ENCODE data around the gene PROM1. TPM values are rescaled to one million over a fixed set of nuclear protein-coding genes. Genes with fewer than 3 reads are reported as not detected.

The PROM1 gene
- total RNA-seq, 1 experiment from 2014 or later: 65.1 TPM

DNA sequence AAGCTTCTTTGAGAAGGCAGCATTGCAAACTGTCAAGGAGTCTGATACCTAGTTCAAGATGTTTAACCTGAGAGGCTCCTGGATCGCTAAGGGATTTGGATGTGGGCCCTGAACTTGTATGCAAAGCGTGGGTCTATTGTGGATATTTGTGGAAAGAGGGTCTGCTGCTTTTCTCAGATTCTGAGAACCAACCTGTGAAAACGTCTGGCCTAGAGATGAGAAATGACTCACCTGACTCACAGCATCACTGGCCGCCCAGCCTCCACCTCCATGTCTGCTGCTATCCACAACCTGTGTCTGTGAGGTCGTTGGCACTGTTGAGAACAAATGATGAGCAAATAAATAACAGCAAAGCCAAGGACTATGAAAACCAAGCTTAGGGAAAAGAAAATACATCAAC is 33.3 kb upstream of the PROM1 start (continued):
- TF ChIP-seq NFATC4 (CRISPR knock-in tag; IDR thresholded peaks at IDR 0.05) (no peak), ZNF138 (CRISPR knock-in tag; conservative IDR thresholded peaks at IDR 0.05) (no peak), CREB1 (CRISPR knock-in tag; IDR thresholded peaks at IDR 0.05) (no peak), ELF4 (CRISPR knock-in tag; IDR thresholded peaks at IDR 0.05; ENCODE audit: low read depth) (no peak)
- TF ChIP-seq, protein P1, sequence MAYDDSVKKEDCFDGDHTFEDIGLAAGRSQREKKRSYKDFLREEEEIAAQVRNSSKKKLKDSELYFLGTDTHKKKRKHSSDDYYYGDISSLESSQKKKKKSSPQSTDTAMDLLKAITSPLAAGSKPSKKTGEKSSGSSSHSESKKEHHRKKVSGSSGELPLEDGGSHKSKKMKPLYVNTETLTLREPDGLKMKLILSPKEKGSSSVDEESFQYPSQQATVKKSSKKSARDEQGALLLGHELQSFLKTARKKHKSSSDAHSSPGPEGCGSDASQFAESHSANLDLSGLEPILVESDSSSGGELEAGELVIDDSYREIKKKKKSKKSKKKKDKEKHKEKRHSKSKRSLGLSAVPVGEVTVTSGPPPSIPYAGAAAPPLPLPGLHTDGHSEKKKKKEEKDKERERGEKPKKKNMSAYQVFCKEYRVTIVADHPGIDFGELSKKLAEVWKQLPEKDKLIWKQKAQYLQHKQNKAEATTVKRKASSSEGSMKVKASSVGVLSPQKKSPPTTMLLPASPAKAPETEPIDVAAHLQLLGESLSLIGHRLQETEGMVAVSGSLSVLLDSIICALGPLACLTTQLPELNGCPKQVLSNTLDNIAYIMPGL (CRISPR knock-in tag; IDR thresholded peaks at IDR 0.05): no peak
- TF ChIP-seq, protein P2, sequence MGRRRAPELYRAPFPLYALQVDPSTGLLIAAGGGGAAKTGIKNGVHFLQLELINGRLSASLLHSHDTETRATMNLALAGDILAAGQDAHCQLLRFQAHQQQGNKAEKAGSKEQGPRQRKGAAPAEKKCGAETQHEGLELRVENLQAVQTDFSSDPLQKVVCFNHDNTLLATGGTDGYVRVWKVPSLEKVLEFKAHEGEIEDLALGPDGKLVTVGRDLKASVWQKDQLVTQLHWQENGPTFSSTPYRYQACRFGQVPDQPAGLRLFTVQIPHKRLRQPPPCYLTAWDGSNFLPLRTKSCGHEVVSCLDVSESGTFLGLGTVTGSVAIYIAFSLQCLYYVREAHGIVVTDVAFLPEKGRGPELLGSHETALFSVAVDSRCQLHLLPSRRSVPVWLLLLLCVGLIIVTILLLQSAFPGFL (CRISPR knock-in tag; IDR thresholded peaks at IDR 0.05; ENCODE audit: borderline replicate concordance): no peak

DNA sequence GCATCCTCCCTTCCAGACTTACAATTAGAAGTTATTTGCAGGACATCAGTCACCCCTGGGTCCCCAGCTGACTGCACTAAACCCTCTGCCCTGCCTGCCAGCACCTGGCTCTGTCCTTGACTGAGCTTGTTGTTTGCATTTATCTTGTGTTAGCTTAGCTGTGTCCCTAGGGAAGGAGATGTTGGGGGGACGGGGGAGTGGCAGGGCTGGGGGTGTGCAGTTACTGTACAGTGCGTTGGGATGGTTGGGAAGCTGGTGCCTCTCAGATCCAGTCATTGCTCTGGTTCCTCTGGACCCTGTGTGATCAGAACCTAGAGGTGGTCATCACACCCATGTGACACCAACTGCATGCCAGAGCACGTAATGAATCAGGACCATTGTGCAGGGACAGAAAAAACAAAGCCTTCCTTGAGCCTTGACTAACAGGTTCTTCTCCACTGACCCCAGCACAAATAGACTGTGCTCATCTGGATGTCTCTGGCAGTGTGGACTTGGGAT is 32.7 kb upstream of the PROM1 start:
- Mint-ChIP-seq H3K9me3 (no peaks in the 10 kb centered on the region), H3K4me3 (no peak overlapping the region), H3K27ac (no peak overlapping the region), H3K36me3 (no peaks in the 10 kb centered on the region), H3K27me3 (ENCODE audit: low read depth) (no peaks in the 10 kb centered on the region; the same call in 1 of the 2 replicates), H3K4me1 (no peaks in the 10 kb centered on the region)
- no peak for TF ChIP-seq TEAD1 (CRISPR knock-in tag; IDR thresholded peaks at IDR 0.05)
- TF ChIP-seq NFE2L1 (CRISPR knock-in tag; IDR thresholded peaks at IDR 0.05): no peak
- TF ChIP-seq, protein P3, sequence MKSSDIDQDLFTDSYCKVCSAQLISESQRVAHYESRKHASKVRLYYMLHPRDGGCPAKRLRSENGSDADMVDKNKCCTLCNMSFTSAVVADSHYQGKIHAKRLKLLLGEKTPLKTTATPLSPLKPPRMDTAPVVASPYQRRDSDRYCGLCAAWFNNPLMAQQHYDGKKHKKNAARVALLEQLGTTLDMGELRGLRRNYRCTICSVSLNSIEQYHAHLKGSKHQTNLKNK (CRISPR knock-in tag; IDR thresholded peaks at IDR 0.05): no peak
- TF ChIP-seq, protein P2 (CRISPR knock-in tag; IDR thresholded peaks at IDR 0.05; ENCODE audit: borderline replicate concordance): no peak
- TF ChIP-seq MYBL2 (CRISPR knock-in tag; IDR thresholded peaks at IDR 0.05): no peak
- TF ChIP-seq, protein P4, sequence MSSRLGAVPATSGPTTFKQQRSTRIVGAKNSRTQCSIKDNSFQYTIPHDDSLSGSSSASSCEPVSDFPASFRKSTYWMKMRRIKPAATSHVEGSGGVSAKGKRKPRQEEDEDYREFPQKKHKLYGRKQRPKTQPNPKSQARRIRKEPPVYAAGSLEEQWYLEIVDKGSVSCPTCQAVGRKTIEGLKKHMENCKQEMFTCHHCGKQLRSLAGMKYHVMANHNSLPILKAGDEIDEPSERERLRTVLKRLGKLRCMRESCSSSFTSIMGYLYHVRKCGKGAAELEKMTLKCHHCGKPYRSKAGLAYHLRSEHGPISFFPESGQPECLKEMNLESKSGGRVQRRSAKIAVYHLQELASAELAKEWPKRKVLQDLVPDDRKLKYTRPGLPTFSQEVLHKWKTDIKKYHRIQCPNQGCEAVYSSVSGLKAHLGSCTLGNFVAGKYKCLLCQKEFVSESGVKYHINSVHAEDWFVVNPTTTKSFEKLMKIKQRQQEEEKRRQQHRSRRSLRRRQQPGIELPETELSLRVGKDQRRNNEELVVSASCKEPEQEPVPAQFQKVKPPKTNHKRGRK (CRISPR knock-in tag; IDR thresholded peaks at IDR 0.05; ENCODE audit: borderline replicate concordance): no peak
- TF ChIP-seq, protein P5, sequence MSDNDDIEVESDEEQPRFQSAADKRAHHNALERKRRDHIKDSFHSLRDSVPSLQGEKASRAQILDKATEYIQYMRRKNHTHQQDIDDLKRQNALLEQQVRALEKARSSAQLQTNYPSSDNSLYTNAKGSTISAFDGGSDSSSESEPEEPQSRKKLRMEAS (CRISPR knock-in tag; IDR thresholded peaks at IDR 0.05): no peak
- TF ChIP-seq KAT7 (CRISPR knock-in tag; IDR thresholded peaks at IDR 0.05; ENCODE audit: borderline replicate concordance): no peak
- no peak for TF ChIP-seq CREB1 (CRISPR knock-in tag; IDR thresholded peaks at IDR 0.05)
- TF ChIP-seq MXD4 (CRISPR knock-in tag; IDR thresholded peaks at IDR 0.05; ENCODE audit: borderline replicate concordance): no peak
- TF ChIP-seq, protein P6, sequence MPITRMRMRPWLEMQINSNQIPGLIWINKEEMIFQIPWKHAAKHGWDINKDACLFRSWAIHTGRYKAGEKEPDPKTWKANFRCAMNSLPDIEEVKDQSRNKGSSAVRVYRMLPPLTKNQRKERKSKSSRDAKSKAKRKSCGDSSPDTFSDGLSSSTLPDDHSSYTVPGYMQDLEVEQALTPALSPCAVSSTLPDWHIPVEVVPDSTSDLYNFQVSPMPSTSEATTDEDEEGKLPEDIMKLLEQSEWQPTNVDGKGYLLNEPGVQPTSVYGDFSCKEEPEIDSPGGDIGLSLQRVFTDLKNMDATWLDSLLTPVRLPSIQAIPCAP (CRISPR knock-in tag; IDR thresholded peaks at IDR 0.05): no peak
- TF ChIP-seq, protein P1 (CRISPR knock-in tag; IDR thresholded peaks at IDR 0.05): no peak
- TF ChIP-seq NFYB (CRISPR knock-in tag; conservative IDR thresholded peaks at IDR 0.05; ENCODE audit: low read depth): no peak
- ATAC-seq (no peak), DNase-seq (ENCODE audit: low spot score) (no peak)
- CTCF ChIA-PET: no interaction called here
- POLR2A ChIA-PET: no interaction called here
